HG03378 (cell line): ENCODE results near the gene GLCE.

ENCODE experiments used
- ATAC-seq: cut with Tn5 transposase; IDR thresholded peaks from one replicate; pipeline ENCODE4 v1.9.1; 2021; ENCODE audit warnings: mild to moderate bottlenecking, moderate library complexity; ENCODE audit not compliant: unreplicated experiment

GLCE gene

GRCh38 chr15:69194025-69194827, 33.8 kb downstream of the GLCE start:
- ATAC-seq: no peak

GRCh38 chr15:69194854-69195253, 34.4 kb downstream of the GLCE start:
- ATAC-seq: no peak

- ATAC-seq: no peak
Measured at GRCh38 chr15:69200832-69201745, 40.7 kb downstream of the GLCE start.

GRCh38 chr15:69206079-69206478, 45.6 kb downstream of the GLCE start:
- ATAC-seq: no peak

- ATAC-seq: no peak
Measured at GRCh38 chr15:69209661-69210060, 49.2 kb downstream of the GLCE start.

GRCh38 chr15:69210574-69210973, 50.1 kb downstream of the GLCE start:
- no peak for ATAC-seq

GRCh38 chr15:69213786-69214185, 53.4 kb downstream of the GLCE start:
- ATAC-seq: no peak

GRCh38 chr15:69215314-69216035, 55.0 kb downstream of the GLCE start:
- no peak for ATAC-seq

GRCh38 chr15:69217381-69217780, 56.9 kb downstream of the GLCE start:
- no peak for ATAC-seq

GRCh38 chr15:69219690-69220089, 59.3 kb downstream of the GLCE start:
- no peak for ATAC-seq

- no peak for ATAC-seq
Measured at GRCh38 chr15:69222002-69222474, 61.6 kb downstream of the GLCE start.

GRCh38 chr15:69223083-69223813, 62.8 kb downstream of the GLCE start:
- no peak for ATAC-seq

GRCh38 chr15:69224383-69224782, 63.9 kb downstream of the GLCE start:
- no peak for ATAC-seq

- no peak for ATAC-seq
Measured at GRCh38 chr15:69225355-69226022, 65.1 kb downstream of the GLCE start.

GRCh38 chr15:69226023-69226355, 65.6 kb downstream of the GLCE start:
- ATAC-seq: no peak

- no peak for ATAC-seq
Measured at GRCh38 chr15:69232144-69232543, 71.7 kb downstream of the GLCE start.

GRCh38 chr15:69232765-69233164, 72.3 kb downstream of the GLCE start:
- no peak for ATAC-seq

- ATAC-seq: no peak
Measured at GRCh38 chr15:69234676-69235075, 74.2 kb downstream of the GLCE start.

- ATAC-seq: no peak
Measured at GRCh38 chr15:69236505-69236904, 76.1 kb downstream of the GLCE start.

- ATAC-seq: no peak
Measured at GRCh38 chr15:69237718-69238117, 77.3 kb downstream of the GLCE start.
